Activated T-cell treated with anti-CD3 and anti-CD28 coated beads, Interleukin-2, amount 50 U/mL, for 72 hours (primary cell): ENCODE results near the gene S100Z. TPM values are rescaled to one million over a fixed set of nuclear protein-coding genes. Genes with fewer than 3 reads are reported as not detected.
"Not testable (repeated sequence)": the region's sequence is repeated elsewhere in the genome, so short reads cannot be mapped to it uniquely, and the experiment has no call there.

ENCODE experiments used
- ATAC-seq, 2 donors: fragments of 150-1000 bp; cut with Tn5 transposase; replicated peaks in 1 of 2; 2 replicates each; pipeline ENCODE4 v1.10.0; 2021; ENCODE audit warnings: moderate library complexity in 2 of 2, mild to moderate bottlenecking in 1 of 2
- DNase-seq, 2 donors: peaks; one replicate each; pipeline ENCODE4 v3.0.0; 2021 to 2022; ENCODE audit warnings: mixed read lengths in 1 of 2
- H3K27ac Mint-ChIP-seq: one replicate; pipeline ENCODE4 v1.8.0; 2022; ENCODE audit warnings: mild to moderate bottlenecking, moderate library complexity, mixed read lengths
- H3K27me3 Mint-ChIP-seq: one replicate; pipeline ENCODE4 v1.8.0; 2022; ENCODE audit warnings: low read depth, mixed read lengths
- H3K36me3 Mint-ChIP-seq, 2 donors: one replicate each; pipeline ENCODE4 v1.8.0; 2022; ENCODE audit warnings: mixed read lengths in 2 of 2, mild to moderate bottlenecking in 1 of 2; ENCODE audit not compliant: insufficient read depth in 2 of 2
- H3K4me1 Mint-ChIP-seq: one replicate; pipeline ENCODE4 v1.8.0; 2022; ENCODE audit warnings: low read depth, mixed read lengths
- H3K4me3 Mint-ChIP-seq, 2 donors: one replicate each; pipeline ENCODE4 v1.8.0; 2022; ENCODE audit warnings: mild to moderate bottlenecking in 2 of 2, mixed read lengths in 2 of 2, moderate library complexity in 2 of 2
- H3K9me3 Mint-ChIP-seq, 2 donors: one replicate each; pipeline ENCODE4 v1.8.0; 2022; ENCODE audit warnings: mixed read lengths in 2 of 2
- total RNA-seq, 2 donors: library from RNA; stranded (reverse); gene quantifications; one replicate each; pipeline ENCODE4 v1.2.3, GENCODE V29; 2022

Gene S100Z
- total RNA-seq, 2 donors from 2014 or later: 1.7 to 1.9 TPM

- Mint-ChIP-seq H3K4me1 (no peaks in the 10 kb centered on the region), H3K36me3 (no peaks in the 10 kb centered on the region), H3K27me3 (no peaks in the 10 kb centered on the region), H3K4me3 (no peak overlapping the region), H3K27ac (no peak overlapping the region), H3K9me3 (no peaks in the 10 kb centered on the region)
- ATAC-seq: no peak
- no peak for DNase-seq
These were observed 16.7 kb downstream of the S100Z start for GRCh38 chr5:76866503-76866902.

GRCh38 chr5:76867038-76867437, 17.2 kb downstream of the S100Z start:
- DNase-seq: no peak
- no peaks in the 10 kb centered on the region for H3K36me3 Mint-ChIP-seq
- no peaks in the 10 kb centered on the region for H3K4me1 Mint-ChIP-seq
- H3K4me3 Mint-ChIP-seq: no peak overlapping the region
- ATAC-seq: no peak
- H3K9me3 Mint-ChIP-seq: no peaks in the 10 kb centered on the region
- no peak overlapping the region for H3K27ac Mint-ChIP-seq
- H3K27me3 Mint-ChIP-seq: no peaks in the 10 kb centered on the region

- ATAC-seq: peak; percentile 75
- no peaks in the 10 kb centered on the region for H3K4me1 Mint-ChIP-seq
- peak; percentile 63 to 70 for DNase-seq
- no peaks in the 10 kb centered on the region for H3K9me3 Mint-ChIP-seq
- no peaks in the 10 kb centered on the region for H3K36me3 Mint-ChIP-seq
- no peak overlapping the region for H3K4me3 Mint-ChIP-seq
- H3K27me3 Mint-ChIP-seq: no peaks in the 10 kb centered on the region
- H3K27ac Mint-ChIP-seq: no peak overlapping the region
These were observed 18.2 kb downstream of the S100Z start for GRCh38 chr5:76867827-76868693.

GRCh38 chr5:76870046-76870445, 20.2 kb downstream of the S100Z start:
- Mint-ChIP-seq H3K27me3 (no peaks in the 10 kb centered on the region), H3K27ac (no peak overlapping the region), H3K4me1 (no peaks in the 10 kb centered on the region), H3K9me3 (no peaks in the 10 kb centered on the region), H3K4me3 (no peak overlapping the region), H3K36me3 (no peaks in the 10 kb centered on the region)
- ATAC-seq: no peak
- no peak for DNase-seq

- DNase-seq: no peak
- H3K4me1 Mint-ChIP-seq: no peaks in the 10 kb centered on the region
- no peaks in the 10 kb centered on the region for H3K27me3 Mint-ChIP-seq
- H3K4me3 Mint-ChIP-seq: no peak overlapping the region
- no peaks in the 10 kb centered on the region for H3K36me3 Mint-ChIP-seq
- H3K9me3 Mint-ChIP-seq: no peaks in the 10 kb centered on the region
- H3K27ac Mint-ChIP-seq: no peak overlapping the region
- no peak for ATAC-seq
These were observed 24.3 kb downstream of the S100Z start for GRCh38 chr5:76874088-76874581.

- H3K36me3 Mint-ChIP-seq: no peaks in the 10 kb centered on the region
- no peaks in the 10 kb centered on the region for H3K9me3 Mint-ChIP-seq
- H3K4me3 Mint-ChIP-seq: no peak overlapping the region
- no peak for DNase-seq
- no peaks in the 10 kb centered on the region for H3K4me1 Mint-ChIP-seq
- no peak overlapping the region for H3K27ac Mint-ChIP-seq
- ATAC-seq: no peak
- H3K27me3 Mint-ChIP-seq: peaks cover 9% of the 10 kb centered on the region
These were observed 39.0 kb downstream of the S100Z start for GRCh38 chr5:76888733-76889300.

GRCh38 chr5:76893294-76893693, 43.5 kb downstream of the S100Z start:
- ATAC-seq: no peak
- Mint-ChIP-seq H3K4me3 (no peak overlapping the region), H3K27ac (no peak overlapping the region), H3K4me1 (no peaks in the 10 kb centered on the region), H3K36me3 (no peaks in the 10 kb centered on the region), H3K27me3 (peaks cover 14% of the 10 kb centered on the region), H3K9me3 (peaks cover 0 to 4% of the 10 kb centered on the region in 2 donors)
- no peak for DNase-seq

- ATAC-seq (no peak), DNase-seq (no peak)
- peaks cover 12 to 17% of the 10 kb centered on the region in 2 donors for H3K9me3 Mint-ChIP-seq
- no peaks in the 10 kb centered on the region for H3K4me1 Mint-ChIP-seq
- H3K27ac Mint-ChIP-seq: no peak overlapping the region
- H3K27me3 Mint-ChIP-seq: peaks cover 14% of the 10 kb centered on the region
- peaks cover 9 to 11% of the 10 kb centered on the region in 2 donors for H3K36me3 Mint-ChIP-seq
- no peak overlapping the region for H3K4me3 Mint-ChIP-seq
These were observed 46.4 kb downstream of the S100Z start for GRCh38 chr5:76896196-76896595.

- Mint-ChIP-seq H3K27ac (no peak overlapping the region), H3K4me1 (no peaks in the 10 kb centered on the region), H3K9me3 (peaks cover 12 to 13% of the 10 kb centered on the region in 2 donors), H3K4me3 (no peak overlapping the region), H3K36me3 (peaks cover 13 to 14% of the 10 kb centered on the region in 2 donors), H3K27me3 (no peaks in the 10 kb centered on the region)
- ATAC-seq (no peak), DNase-seq (no peak)
These were observed 51.7 kb downstream of the S100Z start for GRCh38 chr5:76901522-76901921.

GRCh38 chr5:76908166-76908565, 58.4 kb downstream of the S100Z start:
- no peak overlapping the region for H3K4me3 Mint-ChIP-seq
- ATAC-seq (no peak), DNase-seq (no peak)
- no peaks in the 10 kb centered on the region for H3K27me3 Mint-ChIP-seq
- H3K4me1 Mint-ChIP-seq: no peaks in the 10 kb centered on the region
- H3K9me3 Mint-ChIP-seq: peaks cover 0 to 3% of the 10 kb centered on the region in 2 donors
- H3K27ac Mint-ChIP-seq: no peak overlapping the region
- no peaks in the 10 kb centered on the region for H3K36me3 Mint-ChIP-seq

- not testable (repeated sequence) for H3K9me3 Mint-ChIP-seq, H3K27me3 Mint-ChIP-seq, H3K4me3 Mint-ChIP-seq, H3K27ac Mint-ChIP-seq, H3K4me1 Mint-ChIP-seq, ATAC-seq, DNase-seq, H3K36me3 Mint-ChIP-seq
These were observed 60.6 kb downstream of the S100Z start for GRCh38 chr5:76910344-76910933.

GRCh38 chr5:76914671-76915070, 64.9 kb downstream of the S100Z start:
- not testable (repeated sequence) for H3K9me3 Mint-ChIP-seq, H3K36me3 Mint-ChIP-seq, H3K27ac Mint-ChIP-seq, DNase-seq, H3K4me3 Mint-ChIP-seq, ATAC-seq, H3K27me3 Mint-ChIP-seq, H3K4me1 Mint-ChIP-seq

GRCh38 chr5:76918539-76918938, 68.7 kb downstream of the S100Z start:
- no peak overlapping the region for H3K4me3 Mint-ChIP-seq
- H3K27me3 Mint-ChIP-seq: peaks cover 8% of the 10 kb centered on the region
- peaks cover 3% of the 10 kb centered on the region in 2 donors for H3K36me3 Mint-ChIP-seq
- ATAC-seq: no peak
- H3K4me1 Mint-ChIP-seq: no peaks in the 10 kb centered on the region
- H3K27ac Mint-ChIP-seq: no peak overlapping the region
- DNase-seq: no peak
- H3K9me3 Mint-ChIP-seq: peaks cover 0 to 4% of the 10 kb centered on the region in 2 donors
